Measurements from ENCODE around the gene HIVEP3.

DNA sequence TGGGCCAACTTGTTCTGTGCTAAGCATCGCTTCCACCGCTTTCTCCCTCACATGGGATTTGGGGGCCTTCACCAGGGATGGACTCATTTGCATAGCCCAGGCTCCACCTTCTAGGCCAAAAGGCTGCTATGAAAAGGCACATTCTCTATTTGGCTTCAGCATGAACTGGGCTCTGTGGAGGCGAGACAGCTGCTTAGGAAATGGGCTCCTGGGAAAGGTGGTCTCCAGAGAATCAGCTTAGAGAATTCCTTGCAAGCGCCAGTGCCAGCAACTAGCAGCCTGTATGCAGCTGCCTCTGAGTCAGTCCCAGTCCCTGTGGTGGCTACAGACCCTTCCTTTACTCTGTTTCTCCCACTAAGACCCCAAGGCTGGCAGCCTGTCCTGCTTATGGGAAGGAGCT lies 214.5 kb downstream of the HIVEP3 start:
- TF ChIP-seq, protein P1, sequence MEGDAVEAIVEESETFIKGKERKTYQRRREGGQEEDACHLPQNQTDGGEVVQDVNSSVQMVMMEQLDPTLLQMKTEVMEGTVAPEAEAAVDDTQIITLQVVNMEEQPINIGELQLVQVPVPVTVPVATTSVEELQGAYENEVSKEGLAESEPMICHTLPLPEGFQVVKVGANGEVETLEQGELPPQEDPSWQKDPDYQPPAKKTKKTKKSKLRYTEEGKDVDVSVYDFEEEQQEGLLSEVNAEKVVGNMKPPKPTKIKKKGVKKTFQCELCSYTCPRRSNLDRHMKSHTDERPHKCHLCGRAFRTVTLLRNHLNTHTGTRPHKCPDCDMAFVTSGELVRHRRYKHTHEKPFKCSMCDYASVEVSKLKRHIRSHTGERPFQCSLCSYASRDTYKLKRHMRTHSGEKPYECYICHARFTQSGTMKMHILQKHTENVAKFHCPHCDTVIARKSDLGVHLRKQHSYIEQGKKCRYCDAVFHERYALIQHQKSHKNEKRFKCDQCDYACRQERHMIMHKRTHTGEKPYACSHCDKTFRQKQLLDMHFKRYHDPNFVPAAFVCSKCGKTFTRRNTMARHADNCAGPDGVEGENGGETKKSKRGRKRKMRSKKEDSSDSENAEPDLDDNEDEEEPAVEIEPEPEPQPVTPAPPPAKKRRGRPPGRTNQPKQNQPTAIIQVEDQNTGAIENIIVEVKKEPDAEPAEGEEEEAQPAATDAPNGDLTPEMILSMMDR (IDR thresholded peaks at IDR 0.05), result no peak
- no peak for TF ChIP-seq POLR2A (IDR thresholded peaks at IDR 0.05)

Measured in esophagus squamous epithelium (tissue), 4 donors.